Sciatic nerve (tissue), 2 donors: ENCODE results near the gene ALK. TPM values are rescaled to one million over a fixed set of nuclear protein-coding genes. Genes with fewer than 3 reads are reported as not detected.

Experiments used
- ATAC-seq: fragments of 200-7000 bp; cut with Tn5 transposase; one replicate; pipeline ENCODE4 v1.9.1; 2020; ENCODE audit warnings: mild to moderate bottlenecking, moderate library complexity
- DNase-seq: peaks from one replicate; pipeline ENCODE4 v3.0.0-alpha.2; 2020; ENCODE audit warnings: low spot score
- intact Hi-C: fragments of 100-400 bp; cut with DNase I; formaldehyde crosslinking; loops from one replicate; pipeline ENCODE4 v1.14.2; 2022
- total RNA-seq: library from RNA; stranded (reverse); fragmentation: NEBNext Ultra II Directional; extraction: Animal tissue kit (Norgen Biotek cat#: 25700); gene quantifications from one replicate; pipeline ENCODE4 v1.2.1, GENCODE V29; 2021
- donor health status: DM: no; HTN: no; CAD: no.
- donor health status: DM: no; HTN: no; CAD: no.

ALK gene
- total RNA-seq, 1 donor from 2014 or later, result 0.18 TPM

DNA sequence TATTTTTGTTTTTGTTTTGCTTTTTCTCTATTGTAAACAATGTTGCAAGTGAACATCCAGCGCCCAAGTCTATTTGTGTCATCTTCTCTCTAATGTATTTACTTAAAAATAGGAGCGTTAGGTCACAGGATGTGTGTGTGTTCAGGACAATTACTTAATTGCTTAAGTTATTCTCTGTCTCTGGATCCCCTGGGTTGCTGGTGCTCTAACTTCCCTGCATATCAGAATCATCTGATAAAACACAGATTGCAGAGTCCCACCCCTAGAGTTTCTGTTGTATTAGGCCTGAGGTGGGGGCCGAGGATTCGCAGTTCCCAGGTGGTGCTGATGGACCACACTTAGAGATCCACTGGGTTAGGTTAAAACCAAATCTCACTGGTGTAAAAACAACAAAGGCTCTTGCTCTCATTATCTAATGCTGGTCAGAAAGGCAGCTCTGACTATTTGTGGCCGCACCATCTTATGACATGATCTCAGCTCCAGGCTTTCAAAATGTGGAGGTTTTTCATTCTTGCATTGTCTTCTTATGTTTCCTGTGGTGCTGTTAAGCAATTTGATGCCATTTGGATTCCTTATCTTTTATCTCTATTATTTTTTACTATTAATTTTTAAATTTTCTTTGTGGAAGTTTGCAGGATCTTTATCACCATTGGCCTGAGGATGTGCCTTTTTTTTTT is 718.4 kb downstream of the ALK start:
- intact Hi-C loops, result no loop called here
- DNase-seq, result no peak
- ATAC-seq, result no peak

DNA sequence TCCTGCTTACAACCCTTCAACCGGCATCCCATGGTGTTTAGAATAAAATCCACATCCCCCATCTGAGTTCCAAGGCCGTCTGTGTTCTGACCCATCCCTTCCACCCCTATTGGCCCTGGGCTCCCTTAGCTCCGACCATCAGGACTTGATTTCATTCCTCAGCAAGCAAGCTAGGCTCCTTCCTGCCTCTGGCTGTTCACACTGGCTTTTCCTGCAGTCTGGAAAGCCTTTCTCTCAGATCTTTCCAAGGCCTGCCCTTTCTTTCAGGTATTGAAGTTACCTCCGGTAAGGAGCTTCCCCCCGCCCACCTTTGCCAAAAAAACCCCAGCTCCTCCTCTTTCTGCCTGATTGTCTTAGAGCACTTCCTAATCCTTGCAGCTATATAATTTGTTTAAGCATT is 719.4 kb downstream of the ALK start:
- no peak for DNase-seq
- no peak for ATAC-seq
- intact Hi-C loops, result no loop called here

DNA sequence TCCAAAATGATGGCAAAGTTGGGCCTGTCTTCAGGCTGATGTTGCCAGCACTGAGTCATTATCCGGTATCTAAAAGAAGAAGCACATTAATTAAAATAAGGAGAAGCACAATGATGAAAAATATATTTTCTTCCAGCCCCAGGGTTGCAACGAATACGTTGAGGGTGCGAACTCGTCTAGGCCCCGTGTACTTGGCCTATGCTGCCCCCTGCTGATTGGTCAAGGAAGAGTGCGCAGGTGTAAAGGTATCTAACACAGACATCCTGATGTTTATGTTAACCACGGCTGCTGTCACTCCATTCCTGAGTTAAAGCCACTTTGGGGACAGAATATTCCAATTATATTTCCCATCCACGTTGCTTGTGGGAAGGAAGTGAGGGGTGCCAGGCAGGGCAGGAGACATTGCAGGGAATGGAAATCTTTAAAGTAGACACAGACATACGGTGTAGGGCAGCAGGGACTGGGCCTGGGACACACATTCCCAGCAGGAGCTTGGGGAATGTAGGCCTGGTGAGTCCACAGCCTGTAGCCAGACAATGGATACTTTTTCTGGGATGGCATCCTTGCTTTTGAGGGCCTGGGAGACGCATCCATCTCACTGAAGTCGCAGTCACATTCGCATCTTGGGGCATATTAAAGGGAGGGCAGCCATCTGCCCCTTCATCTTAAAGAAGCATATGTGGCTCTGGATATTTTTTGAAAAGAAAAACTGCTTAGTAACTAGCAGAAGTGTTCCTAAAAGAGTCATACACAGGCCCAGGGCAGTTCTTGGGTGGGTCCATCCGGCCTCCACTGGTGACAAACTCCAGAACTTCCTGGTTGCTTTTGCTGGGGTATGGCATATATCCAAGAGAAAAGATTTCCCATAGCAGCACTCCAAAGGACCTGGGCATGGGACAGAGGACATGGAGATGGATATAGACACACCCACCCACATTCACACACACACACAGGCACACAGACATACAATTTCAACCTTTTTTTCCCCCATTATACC is 724.3 kb downstream of the ALK start:
- DNase-seq, result peak; percentile 83
- ATAC-seq, result peak; percentile 87
- intact Hi-C loops, result loop anchor here (5.0 kb wide), 1 partner anchor 240 kb away; no protein-coding TSS in a partner anchor

DNA sequence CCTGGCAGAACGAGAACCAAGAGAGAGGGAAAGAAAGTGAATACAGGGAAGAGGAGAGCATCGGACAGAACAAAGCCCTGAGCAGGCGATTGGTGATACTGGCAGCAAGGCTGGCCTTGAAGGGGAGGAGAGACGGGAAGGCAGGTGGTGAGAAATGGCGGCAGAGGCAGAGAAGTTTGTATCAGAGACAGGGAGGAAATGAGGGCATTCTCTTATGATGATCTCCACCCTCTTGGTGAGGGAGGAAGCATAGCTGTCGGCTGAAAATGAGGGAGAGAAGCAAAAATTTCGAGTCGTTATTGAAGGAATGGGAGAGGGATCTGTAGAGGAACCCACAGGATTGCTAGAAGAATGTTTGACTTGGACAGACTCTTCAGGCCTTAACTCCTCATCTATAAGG is 725.6 kb downstream of the ALK start:
- no peak for ATAC-seq
- intact Hi-C loops, result loop anchor here (5.0 kb wide), 1 partner anchor 238 kb away; no protein-coding TSS in a partner anchor
- DNase-seq, result no peak

DNA sequence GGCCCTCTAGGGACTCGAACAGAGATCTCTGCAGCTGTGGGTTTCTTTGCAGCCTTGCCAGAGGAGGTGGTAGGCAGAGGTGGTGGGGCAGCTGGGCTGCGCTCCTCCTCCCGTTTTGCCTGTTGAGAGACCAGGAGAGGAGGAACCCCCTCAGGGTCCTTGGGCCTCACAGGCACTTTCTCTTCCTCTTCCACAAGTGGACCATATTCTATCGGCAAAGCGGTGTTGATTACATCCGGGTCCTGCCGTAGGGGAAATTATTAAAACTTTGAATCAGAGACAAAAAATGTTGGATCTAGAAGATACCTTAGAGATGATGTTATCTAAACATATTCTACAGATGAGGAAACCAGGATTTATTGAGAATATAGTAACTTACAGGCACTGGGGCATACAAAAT is 727.7 kb downstream of the ALK start:
- no peak for DNase-seq
- intact Hi-C loops, result no loop called here
- ATAC-seq, result no peak

DNA sequence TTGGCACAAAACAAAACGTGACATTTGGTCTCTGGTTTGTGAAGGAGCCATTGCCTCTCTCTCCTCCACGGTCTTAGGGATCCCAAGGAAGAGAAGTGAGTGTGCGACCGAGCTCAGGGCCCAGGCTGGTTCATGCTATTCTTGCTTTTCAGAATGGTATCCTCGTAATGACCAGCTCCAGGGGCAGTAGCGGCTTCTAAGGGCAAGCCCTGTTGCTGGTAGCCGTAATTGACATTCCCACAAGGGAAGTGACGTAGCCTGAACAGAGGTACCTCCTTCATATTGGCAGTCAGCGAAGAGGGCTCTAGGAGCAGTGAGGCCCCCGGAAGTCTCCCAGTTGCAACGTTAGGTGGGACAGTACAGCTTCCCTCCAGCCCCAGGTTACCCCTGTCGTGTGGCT is 728.3 kb downstream of the ALK start:
- ATAC-seq, result no peak
- intact Hi-C loops, result no loop called here
- no peak for DNase-seq

DNA sequence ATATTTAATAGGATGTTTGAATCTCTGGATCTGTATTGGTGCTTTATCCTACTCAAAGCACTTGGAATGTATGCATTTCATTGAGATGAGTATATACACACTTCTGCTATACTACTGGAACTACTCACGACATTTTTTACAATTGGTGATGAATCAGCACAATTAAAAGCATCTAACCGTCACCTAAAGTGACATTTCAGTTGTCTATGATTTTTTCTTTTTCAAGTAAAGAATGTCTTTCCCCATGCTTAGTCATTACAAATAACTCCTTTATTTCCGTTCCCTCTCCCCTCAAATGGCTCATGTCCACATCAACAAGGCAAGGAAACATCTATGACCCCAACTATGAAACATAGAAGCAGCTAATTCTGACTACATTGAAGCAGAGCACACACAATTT is 728.9 kb downstream of the ALK start:
- DNase-seq, result no peak
- ATAC-seq, result no peak
- intact Hi-C loops, result no loop called here

DNA sequence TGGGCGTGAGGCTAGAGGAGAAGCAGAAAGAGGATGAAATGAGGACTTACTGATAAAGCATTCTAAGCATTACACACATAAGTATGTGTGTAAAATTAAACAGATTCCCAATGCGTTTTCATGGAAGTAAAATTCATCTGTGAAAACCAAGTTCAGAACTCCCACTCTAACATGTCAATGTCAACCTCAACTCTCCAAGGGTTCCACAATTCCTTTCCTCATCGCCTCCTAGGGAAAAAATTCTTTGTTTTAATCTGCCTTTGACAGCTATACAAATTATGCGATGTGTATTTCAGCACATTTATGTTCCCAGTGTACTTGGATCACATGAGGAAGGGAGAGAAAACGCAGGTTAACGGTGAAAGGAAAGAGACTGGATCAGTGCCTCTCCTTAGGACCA is 729.6 kb downstream of the ALK start:
- DNase-seq (no peak), ATAC-seq (no peak)
- intact Hi-C loops, result no loop called here

DNA sequence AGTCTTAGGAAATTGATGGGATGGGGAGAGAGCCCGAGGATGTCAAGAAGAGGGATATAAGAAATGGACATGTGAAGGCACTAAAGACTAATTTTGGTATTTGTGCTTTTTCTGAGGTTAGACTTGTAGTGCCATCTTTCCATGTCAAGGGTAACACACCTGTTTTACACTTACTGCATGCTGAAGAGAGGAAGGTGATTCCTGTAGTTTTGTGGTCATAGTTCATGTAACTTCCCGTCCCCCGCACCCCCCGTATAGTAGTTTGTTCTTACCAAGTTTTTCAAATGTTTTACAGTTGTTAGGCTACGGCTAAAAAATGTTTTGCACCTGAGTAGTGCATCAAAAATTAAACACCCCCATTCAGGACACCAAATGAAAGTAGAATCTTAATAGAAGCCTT is 732.3 kb downstream of the ALK start:
- DNase-seq (no peak), ATAC-seq (no peak)
- intact Hi-C loops, result no loop called here

DNA sequence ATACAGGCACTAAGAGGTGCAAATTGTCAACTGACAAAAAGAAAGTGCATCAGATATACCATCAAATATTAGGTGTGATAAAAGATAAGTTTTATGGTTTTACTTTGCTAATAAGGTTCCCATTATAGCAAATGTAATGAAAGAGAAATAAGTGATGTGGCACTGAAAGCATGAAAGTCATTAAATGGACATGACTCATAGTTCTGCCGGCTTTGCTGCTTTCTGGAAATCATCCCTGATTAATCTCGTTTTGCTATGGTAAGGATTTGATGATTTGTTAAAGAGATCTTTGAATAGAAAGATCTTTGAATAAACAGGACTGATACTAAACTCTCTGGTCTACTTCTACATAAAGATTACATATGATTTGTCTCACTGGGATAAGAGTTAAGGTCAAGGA is 733.5 kb downstream of the ALK start:
- DNase-seq, result no peak
- ATAC-seq, result no peak
- intact Hi-C loops, result no loop called here

DNA sequence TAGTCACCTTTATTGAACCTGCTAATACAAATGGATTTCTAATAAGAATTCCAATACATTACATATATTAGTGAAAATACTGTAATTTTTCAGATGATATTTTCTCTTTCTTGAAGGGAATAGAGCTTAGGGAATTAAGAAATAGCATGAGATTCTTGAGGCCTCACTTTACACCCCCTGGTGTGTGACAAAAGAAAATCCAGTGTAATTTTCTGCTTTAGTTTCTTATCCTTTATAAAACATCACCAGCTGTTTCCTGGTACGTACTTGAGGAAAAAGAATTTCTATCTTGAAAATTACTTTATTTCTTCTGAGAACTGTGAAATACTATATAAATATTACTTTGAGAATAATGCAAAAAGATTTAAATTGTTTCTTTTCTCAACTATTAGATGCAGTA is 734.6 kb downstream of the ALK start:
- ATAC-seq (no peak), DNase-seq (no peak)
- intact Hi-C loops, result no loop called here

DNA sequence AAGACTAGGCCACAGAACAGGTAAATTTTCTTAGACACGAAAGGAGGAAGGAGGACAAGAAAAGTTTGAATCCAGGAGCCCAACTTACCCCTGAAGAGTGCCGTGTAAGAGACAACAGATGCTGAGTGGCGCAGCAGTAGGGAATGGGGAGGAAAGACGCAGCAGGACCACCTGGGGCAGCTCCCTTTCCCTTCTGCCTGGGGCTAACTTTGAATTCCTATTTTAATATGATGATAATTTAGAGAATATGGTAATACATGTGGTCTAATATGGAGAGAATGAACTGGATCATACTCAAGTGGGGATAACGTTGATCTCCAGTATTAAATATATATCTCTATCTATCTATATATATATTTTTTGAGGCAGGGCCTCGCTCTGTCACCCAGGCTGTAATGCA is 736.9 kb downstream of the ALK start:
- no peak for ATAC-seq
- intact Hi-C loops, result no loop called here
- DNase-seq, result no peak

DNA sequence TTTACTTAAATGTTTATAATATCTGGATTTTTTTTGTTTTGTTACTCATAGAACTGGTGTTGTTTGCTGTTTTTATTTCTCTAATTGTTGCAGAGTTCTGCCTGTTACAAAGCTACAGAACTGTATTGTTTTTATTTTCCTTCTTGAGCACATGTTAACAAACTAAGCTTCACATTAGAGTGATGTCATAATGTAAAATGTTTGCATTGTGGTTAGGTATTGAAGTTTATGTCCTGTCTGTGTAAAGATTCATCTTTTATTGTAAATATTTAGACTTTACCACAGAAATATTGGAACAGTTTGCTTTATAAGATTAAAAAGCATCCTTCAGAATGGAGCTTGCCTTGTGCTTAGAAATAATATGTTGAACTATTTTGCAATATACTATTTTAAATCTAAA is 738.5 kb downstream of the ALK start:
- DNase-seq, result no peak
- intact Hi-C loops, result no loop called here
- ATAC-seq, result no peak

DNA sequence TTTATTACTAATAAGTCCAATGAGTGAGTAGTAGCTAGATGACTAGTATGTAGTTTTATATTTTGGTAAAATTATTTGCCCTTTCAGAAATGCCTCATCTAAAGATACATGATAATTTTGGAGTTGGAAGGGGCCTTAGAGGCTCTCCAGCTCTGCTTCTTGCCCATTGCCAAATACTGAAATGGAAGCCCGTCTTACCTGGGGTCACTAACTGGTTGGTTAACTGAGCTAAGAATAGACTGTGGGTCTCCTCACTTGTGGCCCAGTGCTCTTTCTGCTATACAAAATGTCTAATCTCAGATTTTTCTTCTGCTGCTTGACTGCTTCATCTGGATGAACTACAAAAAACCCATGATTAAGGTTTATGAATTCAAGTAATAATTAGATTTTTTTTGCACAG is 739.1 kb downstream of the ALK start:
- ATAC-seq, result no peak
- intact Hi-C loops, result no loop called here
- DNase-seq, result no peak

DNA sequence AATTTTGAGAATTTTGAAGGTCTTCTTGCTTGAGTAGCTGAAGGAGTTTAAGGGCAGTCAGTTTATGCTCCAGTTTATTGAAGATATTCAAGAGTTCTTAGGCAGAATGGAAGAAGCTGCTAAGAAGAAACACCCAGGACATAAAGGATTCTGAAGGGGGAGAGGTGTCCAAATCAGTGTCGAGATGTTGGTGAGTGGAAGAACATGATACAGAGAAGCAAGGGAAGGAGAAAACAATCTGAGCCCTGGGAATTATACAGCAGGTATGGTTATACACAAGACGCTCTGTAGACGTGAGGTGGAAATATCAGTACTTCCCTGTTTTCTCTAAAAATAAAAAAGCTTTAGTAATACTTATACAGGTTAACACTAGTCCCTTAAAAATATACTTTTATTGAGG is 746.0 kb downstream of the ALK start:
- intact Hi-C loops, result no loop called here
- ATAC-seq (no peak), DNase-seq (no peak)

DNA sequence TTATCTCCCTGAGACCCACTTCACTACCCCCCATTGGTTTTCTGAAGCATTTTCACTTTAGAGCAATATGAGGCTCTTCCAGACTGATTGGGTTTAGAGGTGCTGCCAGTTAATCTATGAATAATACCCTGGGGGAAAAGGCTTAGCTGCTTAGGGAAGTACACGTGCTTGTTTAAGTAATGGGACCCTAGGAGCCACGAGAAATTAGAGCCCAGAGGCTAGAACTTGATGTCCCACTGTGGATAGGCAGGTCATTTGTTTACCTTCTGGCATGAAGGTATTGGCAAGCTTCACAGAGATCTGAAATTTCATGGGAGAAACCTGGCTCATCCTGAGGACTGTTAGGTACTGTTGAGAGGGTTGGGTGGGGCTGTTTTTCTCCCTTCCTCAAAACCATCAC is 746.4 kb downstream of the ALK start:
- intact Hi-C loops, result no loop called here
- DNase-seq (no peak), ATAC-seq (no peak)

DNA sequence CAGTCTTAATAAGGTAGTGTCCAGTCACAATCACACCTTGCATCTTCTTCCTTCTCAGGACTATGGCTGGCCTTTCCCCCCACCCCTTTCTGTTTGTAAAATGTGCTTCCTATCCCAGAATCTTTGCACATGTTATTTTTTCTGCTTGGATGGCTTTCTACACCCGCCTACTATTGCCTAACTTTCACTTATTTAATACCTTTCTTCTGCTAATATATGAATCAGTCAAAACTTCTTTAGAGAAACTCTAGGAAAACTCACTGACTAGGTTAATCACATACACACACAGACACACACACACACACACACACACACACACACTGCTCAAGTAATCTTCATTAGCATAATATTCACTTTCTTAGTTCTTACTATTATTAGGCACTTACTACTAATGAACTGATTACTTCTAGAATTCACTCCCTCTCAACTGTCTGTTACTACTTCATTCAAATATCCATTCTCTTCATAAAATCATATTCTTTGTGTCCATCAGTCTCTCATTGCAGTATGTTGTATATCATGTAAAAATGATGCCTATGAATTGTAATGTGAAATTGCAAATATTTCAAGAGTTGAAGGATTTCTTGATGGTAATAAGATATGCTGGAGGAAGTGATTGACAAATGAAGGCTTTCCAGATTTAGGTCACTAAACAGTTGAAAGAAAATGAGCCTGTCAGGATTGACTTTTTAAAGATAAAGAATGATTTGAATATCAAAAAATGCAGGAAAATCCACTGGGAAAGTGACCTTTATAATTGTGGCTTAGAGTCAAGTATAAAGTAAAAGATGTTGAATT is 754.9 kb downstream of the ALK start:
- ATAC-seq (no peak), DNase-seq (no peak)
- intact Hi-C loops, result no loop called here

DNA sequence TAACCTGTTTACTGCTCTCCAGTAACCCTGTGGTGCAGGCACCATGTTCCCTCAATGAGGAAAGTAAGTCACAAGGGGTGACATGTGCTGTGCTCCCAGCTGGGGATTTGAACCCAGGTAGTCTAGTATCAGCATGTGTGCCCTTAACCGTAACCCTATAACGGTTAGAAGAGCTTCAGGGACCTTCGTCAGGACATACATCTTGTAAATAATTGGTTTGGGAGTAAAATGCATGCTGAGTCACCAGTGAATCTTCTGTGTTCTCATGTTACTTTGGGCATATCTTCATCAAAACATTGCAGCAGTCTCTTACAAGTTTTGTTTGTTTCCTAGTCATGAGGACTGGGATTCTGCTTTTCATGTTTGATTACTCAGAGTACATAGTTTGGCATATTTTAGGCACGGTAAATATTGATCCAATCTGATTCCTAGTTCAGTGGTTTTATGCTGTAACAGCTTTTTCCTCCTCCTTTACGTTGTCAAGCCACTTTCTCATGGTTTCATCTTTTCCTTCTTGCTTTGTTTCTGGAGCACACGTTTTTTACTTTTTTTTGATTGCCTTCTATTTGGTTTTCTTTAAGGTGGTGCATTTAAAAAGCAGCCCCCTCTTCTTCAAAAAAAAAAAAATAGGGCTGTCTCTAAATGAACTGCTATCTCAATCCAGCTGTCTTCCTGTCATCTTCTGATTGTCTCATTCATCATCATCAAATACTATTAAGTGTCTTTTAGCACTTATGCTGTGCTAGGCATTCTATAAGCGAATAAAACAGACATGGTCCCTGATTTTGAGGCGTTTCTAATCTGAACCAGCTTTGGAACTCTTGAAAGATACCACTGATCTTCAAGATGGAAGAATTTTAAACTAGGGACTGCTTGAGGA is 755.8 kb downstream of the ALK start:
- ATAC-seq, result no peak
- DNase-seq, result no peak
- intact Hi-C loops, result no loop called here
